NB4 (cell line): Measurements from ENCODE around the gene CCDC159.

Experiments
- MYC ChIP-seq: IDR thresholded peaks from 2 replicates; pipeline ENCODE4 v1.6.1; 2011; ENCODE audit warnings: low read depth, low read length
- POLR2A ChIP-seq: IDR thresholded peaks from 2 replicates; pipeline ENCODE4 v1.6.1; 2011; ENCODE audit warnings: mild to moderate bottlenecking; ENCODE audit not compliant: insufficient read length; ENCODE audit errors: extremely low read depth
- TF ChIP-seq, protein P1 (sequence below): IDR thresholded peaks from one replicate; pipeline ENCODE4 v1.5.1; 2012; ENCODE audit warnings: low read depth, low read length
- TF ChIP-seq, protein P2 (sequence below): IDR thresholded peaks from 2 replicates; pipeline ENCODE4 v1.6.1; 2011; ENCODE audit warnings: low read depth, low read length

DNA sequence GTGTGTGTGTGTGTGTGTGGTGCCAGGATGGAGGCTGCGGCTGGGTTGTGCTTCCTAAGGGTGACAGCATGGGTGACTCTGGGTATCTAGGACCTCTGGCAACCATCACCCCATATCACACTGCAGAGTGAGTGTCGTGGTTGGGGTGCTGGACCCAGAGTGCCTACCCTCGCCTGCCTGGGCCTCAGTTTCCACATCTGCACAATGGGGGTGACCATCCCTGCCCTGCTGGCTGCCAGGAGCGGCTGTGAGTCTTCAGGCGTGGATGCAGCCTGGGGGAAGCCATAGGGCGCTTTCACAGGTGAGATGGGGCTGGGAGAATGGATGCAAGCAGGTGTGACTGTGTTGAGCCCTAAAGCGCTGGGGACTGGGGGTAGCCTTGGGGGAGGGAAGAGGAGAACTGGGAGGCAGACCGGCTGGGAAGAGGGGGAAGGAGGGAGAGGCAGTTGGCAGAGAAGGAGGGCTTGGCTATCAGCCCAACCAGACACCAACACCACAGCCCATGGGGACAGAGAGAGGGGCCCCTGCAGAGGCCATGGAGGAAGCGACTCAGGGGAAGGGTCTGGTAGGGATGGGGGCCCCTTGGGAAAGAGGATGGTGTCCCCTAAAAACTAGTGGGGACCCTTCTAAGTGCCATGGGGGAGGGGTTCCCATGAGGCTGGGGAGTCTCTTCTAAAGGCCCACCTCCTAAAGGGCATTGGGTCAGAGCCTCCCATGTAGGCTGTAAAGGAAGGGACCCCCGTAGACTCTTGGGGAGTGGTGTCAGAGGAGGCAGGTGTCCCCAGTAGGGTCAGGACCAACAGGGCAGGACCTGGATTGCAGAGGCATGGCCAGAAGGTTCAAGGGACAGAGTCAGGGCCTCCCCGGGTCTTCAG lies 10.6 kb downstream of the CCDC159 start:
- TF ChIP-seq, protein P1, sequence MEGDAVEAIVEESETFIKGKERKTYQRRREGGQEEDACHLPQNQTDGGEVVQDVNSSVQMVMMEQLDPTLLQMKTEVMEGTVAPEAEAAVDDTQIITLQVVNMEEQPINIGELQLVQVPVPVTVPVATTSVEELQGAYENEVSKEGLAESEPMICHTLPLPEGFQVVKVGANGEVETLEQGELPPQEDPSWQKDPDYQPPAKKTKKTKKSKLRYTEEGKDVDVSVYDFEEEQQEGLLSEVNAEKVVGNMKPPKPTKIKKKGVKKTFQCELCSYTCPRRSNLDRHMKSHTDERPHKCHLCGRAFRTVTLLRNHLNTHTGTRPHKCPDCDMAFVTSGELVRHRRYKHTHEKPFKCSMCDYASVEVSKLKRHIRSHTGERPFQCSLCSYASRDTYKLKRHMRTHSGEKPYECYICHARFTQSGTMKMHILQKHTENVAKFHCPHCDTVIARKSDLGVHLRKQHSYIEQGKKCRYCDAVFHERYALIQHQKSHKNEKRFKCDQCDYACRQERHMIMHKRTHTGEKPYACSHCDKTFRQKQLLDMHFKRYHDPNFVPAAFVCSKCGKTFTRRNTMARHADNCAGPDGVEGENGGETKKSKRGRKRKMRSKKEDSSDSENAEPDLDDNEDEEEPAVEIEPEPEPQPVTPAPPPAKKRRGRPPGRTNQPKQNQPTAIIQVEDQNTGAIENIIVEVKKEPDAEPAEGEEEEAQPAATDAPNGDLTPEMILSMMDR = no peak
- no peak for TF ChIP-seq POLR2A
- TF ChIP-seq, protein P2, sequence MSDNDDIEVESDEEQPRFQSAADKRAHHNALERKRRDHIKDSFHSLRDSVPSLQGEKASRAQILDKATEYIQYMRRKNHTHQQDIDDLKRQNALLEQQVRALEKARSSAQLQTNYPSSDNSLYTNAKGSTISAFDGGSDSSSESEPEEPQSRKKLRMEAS = no peak
- no peak for TF ChIP-seq MYC
